Measurements from ENCODE around the gene S100A13.
"Not testable (repeated sequence)": the region's sequence is repeated elsewhere in the genome, so short reads cannot be mapped to it uniquely, and the experiment has no call there.

S100A13 gene

DNA sequence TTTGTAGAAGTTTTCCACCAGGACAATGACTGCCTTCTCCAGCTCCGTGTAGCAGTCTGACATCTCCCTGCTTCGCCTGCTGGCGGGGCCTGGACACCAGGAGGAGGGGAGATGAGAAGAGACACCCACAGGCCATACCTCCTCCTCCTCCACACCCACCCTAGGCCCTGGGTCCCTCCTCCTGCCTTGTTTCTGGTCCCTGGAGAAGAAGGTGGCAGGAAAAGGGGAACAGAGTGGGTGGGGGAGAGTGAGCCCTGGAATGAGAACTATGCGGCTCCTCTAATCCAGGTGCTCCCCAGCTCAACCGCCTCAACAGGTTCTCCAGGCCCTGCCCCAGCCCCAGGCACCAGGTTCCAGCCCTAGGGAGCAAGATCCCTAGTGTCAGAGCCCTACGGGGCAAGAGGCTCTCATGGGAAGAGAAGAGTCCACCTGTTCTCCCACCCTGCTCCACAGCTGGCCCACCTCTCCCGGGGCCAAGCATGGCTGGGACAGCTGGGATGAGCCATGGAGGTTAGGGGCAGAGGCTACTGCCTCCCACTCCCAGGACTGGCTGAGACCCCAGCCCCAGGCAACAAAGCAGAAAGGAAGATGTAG lies 19.1 kb downstream of the S100A13 start:
- no peak for DNase-seq (ENCODE audit: low read depth)

DNA sequence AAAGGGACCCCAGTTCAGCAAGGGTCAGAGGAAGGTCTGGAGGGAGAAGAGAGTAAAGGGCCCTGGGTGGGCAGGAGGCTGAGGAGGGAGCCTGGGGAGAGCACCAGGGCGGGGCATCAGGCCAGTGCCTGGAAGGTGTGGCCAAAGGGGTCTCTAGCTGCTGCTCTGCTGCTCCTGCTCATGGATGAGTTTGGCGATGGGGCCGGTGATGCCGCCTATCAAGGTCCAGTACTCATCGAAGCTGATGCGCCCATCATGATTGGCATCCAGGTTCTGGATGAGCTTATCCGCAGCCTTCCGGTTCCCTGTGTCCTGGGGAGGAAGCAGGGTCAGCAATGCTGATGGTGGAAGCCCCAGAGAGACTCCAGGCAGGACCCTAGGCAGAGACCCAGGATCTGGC lies 19.9 kb downstream of the S100A13 start:
- no peak for DNase-seq (ENCODE audit: low read depth)

DNA sequence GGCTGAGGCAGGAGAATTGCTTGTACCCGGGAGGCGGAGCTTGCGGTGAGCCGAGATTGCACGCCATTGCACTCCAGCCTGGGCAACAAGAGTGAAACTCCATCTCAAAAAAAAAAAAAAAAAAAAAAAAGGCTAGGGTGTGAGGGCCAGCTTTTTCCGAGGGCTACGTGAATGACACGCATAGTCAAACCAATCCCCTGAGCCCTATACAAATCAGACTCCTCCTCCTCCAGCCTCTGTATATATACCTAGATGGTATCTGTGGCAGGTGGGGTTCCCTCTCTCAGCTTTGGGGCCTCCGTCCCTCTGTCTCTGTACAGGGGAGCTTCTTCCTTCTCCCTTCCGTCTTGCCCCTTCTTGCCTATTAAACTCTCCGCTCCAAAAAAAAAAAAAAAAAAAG lies 21.1 kb downstream of the S100A13 start:
- no peak for DNase-seq (ENCODE audit: low read depth)

DNA sequence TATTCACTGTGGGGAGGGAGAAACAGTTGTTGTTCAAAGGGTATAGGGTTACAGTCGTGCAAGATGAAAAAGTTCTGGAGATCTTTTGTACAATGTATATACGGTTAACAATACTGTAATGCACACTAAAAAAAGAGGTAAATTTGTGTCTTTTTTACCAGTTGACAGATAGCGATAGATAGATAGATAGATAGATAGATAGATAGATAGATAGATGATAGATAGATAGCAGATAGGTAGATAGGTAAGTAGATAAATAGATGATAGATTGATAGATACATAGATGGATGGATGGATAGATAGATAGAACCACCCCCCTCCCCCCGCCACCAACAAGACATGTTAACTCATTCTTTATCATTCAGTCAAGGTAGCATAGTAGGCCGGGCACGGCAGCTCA lies 24.6 kb downstream of the S100A13 start:
- DNase-seq (ENCODE audit: low read depth) = no peak

DNA sequence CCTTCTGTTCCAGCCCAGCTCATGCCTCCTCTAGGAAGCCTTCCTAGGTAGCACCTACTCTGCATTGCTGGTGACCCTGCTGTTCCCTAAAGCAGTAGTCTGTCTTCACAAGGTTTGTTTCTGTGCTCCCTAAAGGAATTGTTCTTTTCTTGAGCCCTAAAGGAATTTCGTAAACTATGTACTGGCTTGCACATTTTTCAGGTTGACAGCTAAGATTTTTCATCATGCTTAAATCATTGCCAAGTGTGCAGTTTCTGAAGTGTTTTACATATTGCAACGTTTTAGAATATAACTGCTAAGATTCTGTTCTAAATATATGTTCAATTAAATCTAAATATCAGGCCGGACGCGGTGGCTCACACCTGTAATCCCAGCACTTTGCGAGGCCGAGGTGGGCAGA lies 27.5 kb downstream of the S100A13 start:
- DNase-seq (ENCODE audit: low read depth) = no peak

DNA sequence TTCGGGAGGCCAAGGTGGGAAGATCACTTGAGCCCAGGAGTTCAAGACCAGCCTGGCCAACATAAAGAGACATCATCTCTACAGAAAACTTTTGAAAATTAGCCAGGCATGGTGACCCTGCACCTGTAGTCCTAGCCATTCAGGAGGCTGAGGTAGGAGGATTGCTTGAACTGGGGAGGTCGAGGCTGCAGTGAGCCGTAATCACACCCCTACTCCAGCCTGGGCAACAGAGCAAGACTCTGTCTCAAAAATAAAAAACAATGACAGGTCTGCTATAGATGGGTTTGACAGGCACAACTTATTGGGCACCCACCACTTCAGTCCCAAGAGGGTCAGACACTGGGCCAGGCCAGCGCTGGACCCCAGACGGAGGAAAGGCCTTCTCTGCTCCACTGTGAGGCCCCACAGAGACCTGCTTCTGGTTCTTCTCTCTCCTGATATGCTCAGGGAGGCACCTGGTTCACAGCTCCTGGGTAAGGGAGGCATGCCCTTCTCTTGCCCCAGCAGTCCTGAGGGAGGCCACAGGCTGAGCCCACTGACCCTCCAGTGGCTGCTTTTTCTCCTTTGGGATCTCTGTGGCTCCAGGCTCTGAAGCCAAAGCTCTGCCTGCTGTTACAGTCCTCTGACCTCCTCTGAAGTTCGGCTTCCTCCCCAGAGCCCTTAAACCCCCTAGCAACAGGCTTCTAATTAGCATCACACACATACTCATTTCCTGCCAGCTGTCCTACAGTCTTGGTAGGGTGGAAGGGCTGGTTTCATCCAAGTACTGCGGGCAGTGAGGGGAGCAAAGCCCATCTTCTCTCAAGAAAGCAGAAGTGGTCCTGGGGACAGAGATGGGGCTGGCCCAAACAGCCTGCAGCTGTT lies 28.8 kb downstream of the S100A13 start:
- DNase-seq (ENCODE audit: low read depth) = peak; percentile 49

DNA sequence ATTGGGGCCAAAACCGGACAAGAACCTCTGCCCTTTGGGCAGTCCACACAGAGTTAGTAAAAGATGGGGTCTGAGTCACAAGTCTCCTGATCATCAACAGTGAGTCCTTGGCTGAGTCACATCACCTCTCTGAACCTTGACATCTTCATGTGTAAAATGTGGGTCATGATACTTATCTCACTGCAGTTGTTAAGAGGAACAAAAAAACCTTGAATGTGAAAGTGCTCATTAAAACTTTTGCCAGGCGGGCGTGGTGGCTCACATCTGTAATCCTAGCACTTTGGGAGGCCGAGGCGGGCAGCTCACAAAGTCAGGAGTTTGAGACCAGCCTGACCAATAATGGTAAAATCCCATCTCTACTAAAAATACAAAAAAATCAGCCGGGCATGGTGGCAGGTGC lies 30.1 kb downstream of the S100A13 start:
- DNase-seq (ENCODE audit: low read depth) = no peak

DNA sequence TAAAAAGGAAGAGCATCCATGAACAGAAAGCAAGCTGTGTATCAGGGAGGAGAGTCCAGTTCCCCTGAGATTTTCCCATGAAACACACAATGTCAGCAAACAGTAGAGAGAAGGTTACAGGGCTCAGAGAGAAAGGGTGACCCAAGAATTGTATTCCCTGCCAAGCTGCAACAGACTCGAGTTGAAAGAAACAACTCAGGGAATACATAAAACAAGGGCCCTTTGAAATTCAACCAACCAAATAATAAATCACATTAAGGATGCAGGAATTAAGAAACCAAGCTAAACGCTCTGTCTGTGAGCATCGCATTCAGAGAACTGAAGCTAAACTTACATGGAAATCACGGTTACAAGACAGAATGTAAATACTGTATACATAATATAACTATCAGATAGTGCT lies 34.6 kb downstream of the S100A13 start:
- no peak for DNase-seq (ENCODE audit: low read depth)

DNA sequence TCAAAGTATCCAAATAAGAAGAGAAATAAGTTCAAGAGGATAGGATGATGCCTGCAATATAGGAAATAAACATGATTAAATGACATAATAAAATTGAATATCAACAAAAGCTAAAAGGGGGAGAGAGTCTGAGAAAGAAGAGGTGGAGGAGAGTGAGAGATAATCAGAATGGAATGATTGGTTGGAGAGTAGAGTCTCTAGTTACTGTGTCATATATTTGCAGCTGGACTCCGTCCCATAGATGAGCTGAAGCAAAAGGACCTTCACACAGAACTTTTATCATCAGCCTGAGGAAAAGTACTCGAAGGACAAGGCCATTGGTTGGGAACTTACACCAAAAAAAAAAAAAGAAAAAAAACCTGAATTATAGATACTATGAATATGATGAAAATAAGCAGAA lies 38.8 kb downstream of the S100A13 start:
- no peak for DNase-seq (ENCODE audit: low read depth)

DNA sequence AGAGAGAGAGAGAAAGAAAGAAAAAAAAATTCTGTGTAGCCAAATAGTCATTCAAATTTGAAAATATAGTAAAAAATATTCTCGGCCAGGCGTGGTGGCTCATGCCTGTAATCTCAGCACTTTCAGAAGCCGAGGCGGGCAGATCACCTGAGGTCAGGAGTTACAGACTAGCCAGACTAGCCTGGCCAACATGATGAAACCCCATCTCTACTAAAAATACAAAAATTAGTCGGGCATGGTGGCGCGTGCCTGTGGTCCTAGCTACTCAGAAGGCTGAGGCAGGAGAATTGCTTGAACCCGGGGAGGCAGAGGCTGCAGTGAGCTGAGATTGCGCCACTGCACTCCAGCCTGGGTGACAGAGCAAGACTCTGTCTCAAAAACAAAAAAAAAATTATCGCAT lies 39.3 kb downstream of the S100A13 start:
- not testable (repeated sequence) for DNase-seq (ENCODE audit: low read depth)

DNA sequence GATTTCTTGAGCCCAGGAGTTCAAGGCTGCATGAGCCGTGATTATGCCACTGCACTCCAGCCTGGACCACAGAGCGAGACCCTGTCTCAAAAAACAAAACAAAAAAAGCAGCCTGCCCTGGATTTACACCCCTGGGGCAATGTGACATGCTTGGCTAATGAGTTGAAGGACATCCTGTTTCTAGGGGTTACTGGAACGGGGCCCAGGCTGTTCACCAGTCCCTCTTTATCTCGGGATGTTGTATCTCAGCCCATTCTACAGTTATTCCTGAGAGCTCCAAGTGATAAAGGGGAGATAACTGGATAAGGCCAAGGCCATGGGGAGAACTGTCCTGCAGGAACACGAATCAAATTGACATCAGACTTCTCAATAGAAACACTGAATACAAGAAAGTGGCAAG lies 40.0 kb downstream of the S100A13 start:
- no peak for DNase-seq (ENCODE audit: low read depth)

DNA sequence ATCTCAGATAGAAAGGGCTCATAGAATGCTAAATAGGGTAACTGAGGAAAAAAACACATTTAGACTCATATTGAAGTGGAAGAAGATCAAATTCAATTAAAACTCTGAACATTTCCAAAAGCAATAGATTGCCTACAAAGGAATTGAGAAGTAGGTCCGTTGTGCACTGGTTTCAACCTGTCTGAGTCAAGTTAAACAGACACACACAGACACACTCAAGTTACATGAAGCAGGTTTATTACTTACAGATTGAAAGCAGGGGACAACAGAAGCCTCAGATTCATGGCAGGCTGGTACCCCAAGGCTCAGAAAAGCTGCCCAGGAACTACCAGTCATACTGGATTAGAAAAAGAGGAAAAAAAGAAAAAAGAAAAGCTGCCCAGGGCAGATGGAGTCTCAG lies 41.0 kb downstream of the S100A13 start:
- no peak for DNase-seq (ENCODE audit: low read depth)

DNA sequence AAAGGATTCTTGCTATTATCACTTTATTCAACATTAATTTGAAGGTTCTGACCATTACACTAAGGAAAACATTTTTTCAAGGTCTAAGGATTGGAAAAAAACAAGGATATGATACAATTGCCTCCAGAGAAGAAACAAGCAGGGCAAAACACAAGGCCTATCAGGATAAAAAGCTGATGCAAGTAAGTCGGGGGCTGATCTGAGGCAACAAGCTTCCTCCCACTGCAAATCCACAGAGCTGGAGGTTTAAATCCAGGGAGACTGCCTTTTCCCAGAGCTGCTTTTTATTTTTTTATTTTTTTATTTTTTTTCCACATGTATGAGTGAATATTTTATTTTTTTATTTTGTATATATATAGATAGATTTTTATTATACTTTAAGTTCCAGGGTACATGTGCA lies 42.3 kb downstream of the S100A13 start:
- DNase-seq (ENCODE audit: low read depth) = no peak

DNA sequence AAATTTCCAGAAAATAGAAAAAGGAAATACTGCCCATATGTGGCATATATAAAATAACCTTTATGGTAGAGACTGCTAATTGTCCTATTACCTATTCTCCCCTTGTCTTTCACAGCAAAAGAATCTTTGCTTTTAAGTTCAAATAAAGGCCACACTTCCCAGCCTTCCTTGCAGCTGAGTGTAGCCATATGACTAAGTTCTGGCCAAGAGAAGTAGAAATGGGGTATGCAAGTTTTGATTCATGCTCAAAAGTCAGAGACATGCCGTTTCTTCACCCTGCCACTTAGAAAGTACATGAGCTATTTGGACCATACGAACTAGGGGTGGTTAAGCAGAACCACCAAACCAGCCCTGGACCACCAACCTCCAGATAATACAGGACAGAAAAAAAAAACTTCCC lies 43.3 kb downstream of the S100A13 start:
- DNase-seq (ENCODE audit: low read depth) = no peak

DNA sequence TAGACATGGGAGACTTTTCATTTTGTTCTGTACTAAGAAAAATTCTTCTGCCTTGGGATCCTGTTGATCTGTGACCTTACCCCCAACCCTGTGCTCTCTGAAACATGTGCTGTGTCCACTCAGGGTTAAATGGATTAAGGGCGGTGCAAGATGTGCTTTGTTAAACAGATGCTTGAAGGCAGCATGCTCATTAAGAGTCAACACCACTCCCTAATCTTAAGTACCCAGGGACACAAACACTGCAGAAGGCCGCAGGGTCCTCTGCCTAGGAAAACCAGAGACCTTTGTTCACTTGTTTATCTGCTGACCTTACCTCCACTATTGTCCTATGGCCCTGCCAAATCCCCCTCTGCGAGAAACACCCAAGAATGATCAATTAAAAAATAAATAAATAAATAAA lies 43.8 kb downstream of the S100A13 start:
- not testable (repeated sequence) for DNase-seq (ENCODE audit: low read depth)

DNA sequence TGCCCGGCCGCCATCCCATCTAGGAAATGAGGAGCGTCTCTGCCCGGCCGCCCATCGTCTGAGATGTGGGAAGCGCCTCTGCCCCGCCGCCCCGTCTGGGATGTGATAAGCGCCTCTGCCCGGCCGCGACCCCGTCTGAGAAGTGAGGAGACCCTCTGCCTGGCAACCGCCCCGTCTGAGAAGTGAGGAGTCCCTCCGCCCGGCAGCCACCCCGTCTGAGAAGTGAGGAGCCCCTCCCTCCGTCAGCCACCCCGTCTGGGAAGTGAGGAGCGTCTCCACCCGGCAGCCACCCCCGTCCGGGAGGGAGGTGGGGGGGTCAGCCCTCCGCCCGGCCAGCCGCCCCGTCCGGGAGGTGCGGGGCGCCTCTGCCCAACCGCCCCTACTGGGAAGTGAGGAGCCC lies 44.5 kb downstream of the S100A13 start:
- DNase-seq (ENCODE audit: low read depth) = not testable (repeated sequence)

DNA sequence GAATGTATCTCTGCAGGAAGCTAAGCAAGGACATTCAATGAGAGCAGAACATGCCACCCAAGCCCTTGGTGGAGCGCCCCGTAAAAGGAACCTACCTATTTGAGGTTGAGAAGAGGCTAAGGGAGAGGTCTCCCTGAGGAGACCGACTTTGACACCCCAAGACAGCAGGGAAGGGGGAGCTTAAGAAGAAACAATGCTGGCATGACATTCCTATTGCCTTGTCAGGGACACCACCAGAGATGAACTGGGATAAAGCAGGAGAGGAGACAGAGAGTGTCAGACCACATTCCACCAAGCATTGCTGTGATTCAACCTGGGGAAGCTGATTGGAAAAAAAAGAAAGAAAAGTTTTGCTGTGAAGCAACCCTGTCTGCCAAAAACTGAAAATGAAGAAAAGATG lies 48.4 kb downstream of the S100A13 start:
- no peak for DNase-seq (ENCODE audit: low read depth)

DNA sequence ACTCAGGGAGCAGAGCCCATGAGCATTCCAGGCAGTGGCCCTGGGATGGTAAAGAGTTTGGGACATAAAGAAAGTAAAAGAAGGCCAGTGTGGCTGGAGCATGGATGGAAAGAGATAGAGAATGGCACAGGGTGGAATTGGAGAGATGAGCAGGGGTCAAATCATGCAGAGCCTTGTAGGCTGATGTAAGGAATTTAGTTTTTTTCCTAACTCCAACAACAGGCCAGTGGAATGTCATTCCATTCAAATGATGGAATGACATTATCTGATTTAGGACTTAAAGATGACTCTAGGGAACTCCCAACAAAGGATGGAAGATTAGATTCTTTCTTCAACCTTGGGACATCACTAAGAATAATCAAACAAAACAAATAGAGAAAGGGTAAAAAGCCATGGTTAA lies 48.8 kb downstream of the S100A13 start:
- DNase-seq (ENCODE audit: low read depth) = no peak

DNA sequence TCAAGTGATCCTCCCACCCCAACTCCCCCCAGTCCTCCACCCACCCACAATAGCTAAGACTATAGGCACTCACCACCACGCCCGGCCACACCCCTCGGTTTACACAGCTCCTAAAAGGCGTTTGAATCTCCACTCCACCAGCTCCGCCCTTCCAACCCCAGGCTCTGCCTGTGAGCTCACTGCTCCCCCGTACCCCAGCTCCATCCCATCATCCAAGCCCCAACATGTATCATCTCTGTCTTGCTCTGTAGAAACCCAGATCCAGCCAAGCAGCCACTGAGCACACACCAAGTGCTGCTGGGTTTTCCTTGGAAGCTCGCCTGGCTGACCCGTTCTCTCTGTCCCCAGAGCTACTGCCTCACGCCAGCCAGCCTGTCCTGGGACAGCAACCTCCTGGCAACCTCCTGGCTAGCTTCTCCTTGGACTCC lies 49.7 kb downstream of the S100A13 start:
- no peak for DNase-seq (ENCODE audit: low read depth)

DNA sequence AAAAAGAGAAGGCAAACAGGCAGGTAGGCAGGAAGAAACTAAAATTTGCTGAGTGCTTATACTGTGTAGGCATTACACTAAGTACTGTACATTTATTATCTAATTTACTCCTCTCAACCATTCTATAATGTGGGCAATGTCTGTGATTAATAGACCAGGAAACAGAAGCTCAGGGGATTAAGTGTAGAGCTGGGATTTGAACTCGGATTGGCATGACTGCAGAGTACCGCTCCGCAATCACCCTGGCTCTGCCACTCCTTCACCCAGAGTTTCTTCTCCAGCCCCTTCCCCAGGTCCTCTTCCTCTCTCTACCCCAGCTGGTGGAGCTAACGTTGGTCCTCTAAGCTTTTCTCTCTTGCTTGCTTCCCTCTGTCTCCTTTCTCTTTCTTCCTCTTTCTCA lies 50.2 kb downstream of the S100A13 start:
- DNase-seq (ENCODE audit: low read depth) = no peak

DNA sequence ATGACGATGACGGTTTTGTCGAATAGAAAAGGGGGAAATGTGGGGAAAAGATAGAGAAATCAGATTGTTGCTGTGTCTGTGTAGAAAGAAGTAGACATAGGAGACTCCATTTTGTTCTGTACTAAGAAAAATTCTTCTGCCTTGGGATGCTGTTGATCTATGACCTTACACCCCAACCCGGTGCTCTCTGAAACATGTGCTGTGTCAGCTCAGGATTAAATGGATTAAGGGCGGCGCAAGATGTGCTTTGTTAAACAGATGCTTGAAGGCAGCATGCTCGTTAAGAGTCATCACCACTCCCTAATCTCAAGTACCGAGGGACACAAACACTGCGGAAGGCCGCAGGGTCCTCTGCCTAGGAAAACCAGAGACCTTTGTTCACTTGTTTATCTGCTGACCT lies 51.8 kb downstream of the S100A13 start:
- DNase-seq (ENCODE audit: low read depth) = not testable (repeated sequence)

DNA sequence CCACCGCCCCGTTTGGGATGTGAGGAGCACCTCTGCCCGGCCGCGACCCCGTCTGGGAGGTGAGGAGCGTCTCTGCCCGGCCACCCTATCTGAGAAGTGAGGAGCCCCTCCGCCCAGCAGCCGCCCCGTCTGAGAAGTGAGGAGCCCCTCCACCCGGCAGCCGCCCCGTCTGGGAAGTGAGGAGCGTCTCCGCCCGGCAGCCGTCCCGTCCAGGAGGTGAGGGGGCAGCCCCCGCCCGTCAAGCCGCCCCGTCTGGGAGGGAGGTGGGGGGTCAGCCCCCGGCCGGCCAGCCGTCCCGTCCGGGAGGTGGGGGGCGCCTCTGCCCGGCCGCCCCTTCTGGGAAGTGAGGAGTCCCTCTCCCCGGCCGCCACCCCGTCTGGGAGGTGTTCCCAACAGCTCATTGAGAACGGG lies 52.2 kb downstream of the S100A13 start:
- not testable (repeated sequence) for DNase-seq (ENCODE audit: low read depth)

DNA sequence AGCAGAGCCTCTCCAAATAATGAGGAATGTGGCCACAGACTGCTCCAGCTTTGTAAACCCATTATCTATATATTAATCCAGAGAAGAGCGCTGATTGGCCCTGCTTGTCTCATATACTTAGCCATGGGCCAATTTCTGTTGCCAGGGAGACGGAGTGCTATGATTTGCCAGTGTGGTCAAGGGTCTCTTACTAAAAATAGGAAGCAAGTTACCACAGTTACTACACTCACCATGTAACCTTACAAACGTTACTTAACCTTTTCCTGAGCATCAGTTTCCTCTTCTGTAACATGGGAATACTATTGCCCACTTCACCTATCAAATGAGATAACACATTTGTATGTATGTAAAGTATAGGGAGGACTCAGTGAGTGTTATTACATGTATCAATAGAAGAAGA lies 54.0 kb downstream of the S100A13 start:
- DNase-seq (ENCODE audit: low read depth) = no peak

DNA sequence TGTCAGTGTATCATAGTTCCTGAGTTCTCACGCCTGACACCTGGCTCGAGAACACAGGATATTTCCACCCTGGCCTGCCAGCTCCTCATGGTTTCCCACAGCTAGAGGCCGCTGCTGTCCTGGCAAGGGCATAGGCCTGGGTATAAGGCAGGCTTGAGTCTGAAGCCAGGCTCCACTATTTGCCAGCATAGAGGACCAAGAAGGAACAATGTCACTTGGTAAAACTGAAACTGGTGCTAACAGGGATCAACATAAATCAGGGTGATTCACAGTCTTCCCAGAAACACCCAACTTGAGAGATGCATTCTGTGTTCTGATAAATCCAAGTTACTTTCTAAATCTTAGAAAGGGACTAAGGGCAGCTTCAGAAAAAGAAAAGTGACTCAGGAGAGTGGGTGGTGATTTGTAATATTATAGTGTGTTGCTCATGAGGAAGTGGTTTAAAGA lies 54.7 kb downstream of the S100A13 start:
- peak; percentile 85 for DNase-seq (ENCODE audit: low read depth)

All from GM04504 (cell line).